Measurements from ENCODE around the gene HEATR3. TPM values are rescaled to one million over a fixed set of nuclear protein-coding genes. Genes with fewer than 3 reads are reported as not detected.

The HEATR3 gene
- total and polyA plus RNA-seq, 12 donors, result 5.3 to 35.3 (median 20.1) TPM

- WGBS, 4 donors, result 89 to 90% (median 89%) methylated on average over 8 of the region's 8 CpGs
- H3K4me3 ChIP-seq, result no peak overlapping the region
- intact Hi-C loops (cut with DNase I), result loop anchor here in 1 of 2 donors (10.0 kb wide), 1 partner anchor 51 kb away; no protein-coding TSS in a partner anchor
- no peaks in the 10 kb centered on the region for H3K4me1 ChIP-seq (replicated peaks in 1 of 2)
- no peaks in the 10 kb centered on the region for H3K27me3 ChIP-seq
- no peak overlapping the region for H3K27ac ChIP-seq
- TF ChIP-seq POLR2A (IDR thresholded peaks at IDR 0.05), result no peak
- TF ChIP-seq, protein P1, sequence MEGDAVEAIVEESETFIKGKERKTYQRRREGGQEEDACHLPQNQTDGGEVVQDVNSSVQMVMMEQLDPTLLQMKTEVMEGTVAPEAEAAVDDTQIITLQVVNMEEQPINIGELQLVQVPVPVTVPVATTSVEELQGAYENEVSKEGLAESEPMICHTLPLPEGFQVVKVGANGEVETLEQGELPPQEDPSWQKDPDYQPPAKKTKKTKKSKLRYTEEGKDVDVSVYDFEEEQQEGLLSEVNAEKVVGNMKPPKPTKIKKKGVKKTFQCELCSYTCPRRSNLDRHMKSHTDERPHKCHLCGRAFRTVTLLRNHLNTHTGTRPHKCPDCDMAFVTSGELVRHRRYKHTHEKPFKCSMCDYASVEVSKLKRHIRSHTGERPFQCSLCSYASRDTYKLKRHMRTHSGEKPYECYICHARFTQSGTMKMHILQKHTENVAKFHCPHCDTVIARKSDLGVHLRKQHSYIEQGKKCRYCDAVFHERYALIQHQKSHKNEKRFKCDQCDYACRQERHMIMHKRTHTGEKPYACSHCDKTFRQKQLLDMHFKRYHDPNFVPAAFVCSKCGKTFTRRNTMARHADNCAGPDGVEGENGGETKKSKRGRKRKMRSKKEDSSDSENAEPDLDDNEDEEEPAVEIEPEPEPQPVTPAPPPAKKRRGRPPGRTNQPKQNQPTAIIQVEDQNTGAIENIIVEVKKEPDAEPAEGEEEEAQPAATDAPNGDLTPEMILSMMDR (IDR thresholded peaks at IDR 0.05), result no peak
- no peak for DNase-seq
- peaks cover 0 to 66% of the 10 kb centered on the region in 2 donors for H3K36me3 ChIP-seq (replicated peaks in 1 of 2)
- H3K9me3 ChIP-seq (replicated peaks in 1 of 3), result no peaks in the 10 kb centered on the region
These were observed 18.2 kb downstream of the HEATR3 start for GRCh38 chr16:50083996-50084395.

DNA sequence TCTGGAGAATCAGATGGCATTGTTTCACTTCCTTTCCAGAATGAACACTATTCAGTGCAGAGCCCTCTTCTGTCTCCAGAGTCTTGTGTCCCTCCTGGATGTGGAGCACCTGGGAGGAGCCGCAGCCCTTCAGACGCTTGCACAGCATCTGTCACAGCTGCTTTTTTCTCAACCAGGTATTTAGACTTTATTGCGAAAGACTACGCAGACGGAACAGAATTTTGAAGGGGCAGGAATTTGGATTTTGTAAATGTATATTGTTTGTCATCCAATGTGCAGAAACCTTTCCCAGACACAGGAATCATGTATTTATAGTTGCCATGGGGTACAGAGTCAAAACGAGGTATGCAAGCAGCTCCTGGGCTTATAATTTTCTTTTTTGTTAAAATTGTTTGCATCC lies 20.4 kb downstream of the HEATR3 start:
- intact Hi-C loops (cut with DNase I), result loop anchor here in 1 of 2 donors (10.0 kb wide), 1 partner anchor 49 kb away; no protein-coding TSS in a partner anchor
- peaks cover 0 to 57% of the 10 kb centered on the region in 2 donors for H3K36me3 ChIP-seq (replicated peaks in 1 of 2)
- no peaks in the 10 kb centered on the region for H3K4me1 ChIP-seq (replicated peaks in 1 of 2)
- no peak for DNase-seq
- H3K4me3 ChIP-seq, result no peak overlapping the region
- TF ChIP-seq, protein P1 (IDR thresholded peaks at IDR 0.05), result no peak
- TF ChIP-seq POLR2A (IDR thresholded peaks at IDR 0.05), result no peak
- 89 to 95% (median 92%) methylated on average over 6 of the region's 6 CpGs for WGBS, 4 donors
- H3K27me3 ChIP-seq, result no peaks in the 10 kb centered on the region
- no peak overlapping the region for H3K27ac ChIP-seq
- no peaks in the 10 kb centered on the region for H3K9me3 ChIP-seq (replicated peaks in 1 of 3)

DNA sequence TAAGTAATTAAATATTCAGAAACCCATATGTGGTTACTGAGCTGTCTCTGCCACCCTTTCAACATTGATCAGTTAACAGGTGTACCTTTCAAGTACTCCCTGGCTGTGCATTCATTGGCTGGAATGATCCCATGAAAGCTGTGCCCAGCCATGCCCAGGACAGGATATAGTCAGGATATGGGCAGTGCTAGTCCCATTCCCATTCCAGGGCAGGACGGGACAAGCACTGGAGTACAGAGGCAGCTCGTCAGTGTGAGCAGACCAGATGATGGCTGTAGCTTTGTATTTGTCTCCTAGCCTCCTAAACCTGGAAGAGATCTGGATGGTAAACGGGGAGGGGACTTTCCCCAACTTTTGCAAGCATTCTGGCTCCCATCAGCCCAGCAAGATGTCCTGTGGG lies 22.5 kb downstream of the HEATR3 start:
- no peak overlapping the region for H3K27ac ChIP-seq
- H3K4me3 ChIP-seq, result no peak overlapping the region
- no peaks in the 10 kb centered on the region for H3K9me3 ChIP-seq (replicated peaks in 1 of 3)
- intact Hi-C loops (cut with DNase I), result loop anchor here in 1 of 2 donors (10.0 kb wide), 1 partner anchor 46 kb away; no protein-coding TSS in a partner anchor
- TF ChIP-seq, protein P1 (IDR thresholded peaks at IDR 0.05), result no peak
- no peak for TF ChIP-seq POLR2A (IDR thresholded peaks at IDR 0.05)
- no peaks in the 10 kb centered on the region for H3K27me3 ChIP-seq
- peaks cover 0 to 57% of the 10 kb centered on the region in 2 donors for H3K36me3 ChIP-seq (replicated peaks in 1 of 2)
- 88 to 100% (median 93%) methylated on average over 2 to 3 of the region's 3 CpGs for WGBS, 4 donors
- H3K4me1 ChIP-seq (replicated peaks in 1 of 2), result no peaks in the 10 kb centered on the region
- no peak for DNase-seq

- no peak for DNase-seq
- intact Hi-C loops (cut with DNase I), result no loop called here
- H3K4me3 ChIP-seq, result no peak overlapping the region
- H3K36me3 ChIP-seq (replicated peaks in 1 of 2), result peaks cover 0 to 21% of the 10 kb centered on the region in 2 donors
- WGBS, 4 donors, result 92 to 97% (median 94%) methylated on average over 6 of the region's 6 CpGs
- H3K9me3 ChIP-seq (replicated peaks in 1 of 3), result no peaks in the 10 kb centered on the region
- TF ChIP-seq, protein P1 (IDR thresholded peaks at IDR 0.05), result no peak
- TF ChIP-seq POLR2A (IDR thresholded peaks at IDR 0.05), result no peak
- H3K4me1 ChIP-seq (replicated peaks in 1 of 2), result no peaks in the 10 kb centered on the region
- H3K27ac ChIP-seq, result peak overlapping the region in 3 of 5 donors; percentile 51 to 76 (median 67)
- no peaks in the 10 kb centered on the region for H3K27me3 ChIP-seq
These were observed 27.1 kb downstream of the HEATR3 start for GRCh38 chr16:50092891-50093290.

Data from adrenal gland (tissue), 12 donors.